HFF-Myc (cell line): ENCODE measurements around the gene NUDT22.

Source experiments
- DNase-seq: peaks from one replicate; pipeline ENCODE4 v3.0.0-alpha.2; 2011; ENCODE audit warnings: low read depth; ENCODE audit errors: extremely low read depth
- H3K4me3 ChIP-seq: replicated peaks from 2 replicates; pipeline ENCODE4 v1.5.1; 2011; ENCODE audit warnings: low read depth, mild to moderate bottlenecking, control low read depth, low read length
- CTCF ChIP-seq: IDR thresholded peaks from 2 replicates; pipeline ENCODE4 v1.5.1; 2012; ENCODE audit warnings: mild to moderate bottlenecking, low read depth, low read length, control low read depth; ENCODE audit errors: missing control alignments

The NUDT22 gene

GRCh38 chr11:64246871-64247728 is 21.0 kb downstream of the NUDT22 start, which contains the start of gene PPP1R14B:
TSS of gene PPP1R14B (minus strand) at chr11:64246943. CDS start at chr11:64246673, 270 bp downstream.
- DNase-seq, result no peak
- TF ChIP-seq CTCF, result no peak
- peak within 1 kb of the TSS; percentile 99 for H3K4me3 ChIP-seq

GRCh38 chr11:64247729-64248531 is 21.9 kb downstream of the NUDT22 start:
- H3K4me3 ChIP-seq, result peak overlapping the region; percentile 62
- no peak for TF ChIP-seq CTCF
- DNase-seq, result no peak

DNA sequence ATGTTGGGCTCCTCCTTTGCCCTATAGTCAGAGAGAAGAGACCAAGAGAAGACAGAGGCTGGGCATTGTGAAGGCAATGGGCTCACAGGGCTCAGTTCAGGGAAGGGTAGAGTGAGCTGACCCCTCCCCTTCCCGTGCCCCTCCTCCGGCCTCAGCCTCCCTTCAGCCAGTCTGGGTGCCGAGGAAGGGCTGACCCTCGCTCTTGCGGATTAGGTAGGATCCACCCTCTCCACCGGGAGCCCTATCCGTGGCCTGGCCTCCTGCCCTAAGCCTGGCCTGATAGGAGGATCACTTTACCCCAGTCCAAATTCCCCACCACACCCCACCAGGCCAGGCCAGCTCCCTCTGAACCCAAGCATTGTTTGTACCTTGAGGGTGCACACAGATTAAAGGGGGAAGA is 22.5 kb downstream of the NUDT22 start:
- no peak for DNase-seq
- H3K4me3 ChIP-seq, result no peak overlapping the region
- TF ChIP-seq CTCF, result no peak

- DNase-seq, result no peak
- no peak overlapping the region for H3K4me3 ChIP-seq
- no peak for TF ChIP-seq CTCF
Observed at GRCh38 chr11:64249038-64249437, 23.0 kb downstream of the NUDT22 start.

DNA sequence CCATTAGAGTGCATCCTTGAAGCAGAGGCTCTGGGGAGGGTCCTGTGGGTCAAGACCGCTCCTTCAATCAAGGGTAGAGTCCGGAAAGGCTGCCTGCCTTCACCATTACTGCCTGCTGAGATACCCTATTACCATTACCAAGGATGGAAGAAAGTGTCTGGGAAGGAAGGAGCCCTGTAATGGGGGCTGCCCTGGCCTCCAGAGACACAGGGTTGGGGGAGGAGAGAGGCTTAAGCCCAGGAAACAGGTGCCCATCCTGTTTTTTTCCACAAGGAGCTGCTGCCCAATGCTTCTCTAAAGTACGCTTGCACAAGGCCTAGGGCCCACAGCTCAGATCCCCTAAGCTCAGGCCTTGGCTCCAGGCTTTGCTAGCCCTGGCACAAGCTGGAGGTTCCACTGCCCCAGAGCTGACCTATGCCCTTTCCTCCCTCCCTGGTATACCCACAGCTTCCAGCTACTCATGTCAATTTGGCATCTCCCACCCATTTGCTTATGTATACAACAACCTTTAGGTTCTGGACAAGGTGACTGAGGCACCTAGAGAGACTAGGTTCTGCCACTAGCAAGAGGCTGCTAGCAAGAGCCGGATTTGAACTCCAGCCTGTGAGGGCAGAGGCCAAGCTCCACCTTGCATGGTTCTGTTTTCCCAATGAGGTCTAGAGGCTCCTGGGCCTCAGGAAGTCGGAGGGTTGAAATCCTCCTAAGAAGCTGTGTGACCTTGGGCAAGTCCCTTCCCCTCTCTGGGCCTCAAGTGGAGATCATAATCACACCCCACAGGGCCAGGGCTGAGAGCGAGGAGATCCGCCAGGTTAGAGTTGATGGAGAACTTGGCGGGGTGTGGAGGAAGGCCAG is 23.7 kb downstream of the NUDT22 start:
- no peak for DNase-seq
- H3K4me3 ChIP-seq, result no peak overlapping the region
- no peak for TF ChIP-seq CTCF

GRCh38 chr11:64250415-64251015 is 24.4 kb downstream of the NUDT22 start:
- peak overlapping the region; percentile 49 for H3K4me3 ChIP-seq
- TF ChIP-seq CTCF, result no peak
- DNase-seq, result no peak
